Heart right ventricle (tissue), 16 donors: ENCODE data around the gene TMEM242. TPM values are rescaled to one million over a fixed set of nuclear protein-coding genes. Genes with fewer than 3 reads are reported as not detected.
"Not testable (repeated sequence)": the region's sequence is repeated elsewhere in the genome, so short reads cannot be mapped to it uniquely, and the experiment has no call there.

Experiments used
- ATAC-seq, 8 donors: fragments of 200-7000 bp; cut with Tn5 transposase; one replicate each; pipeline ENCODE4 v1.9.1; 2020; ENCODE audit warnings: mild to moderate bottlenecking in 8 of 8, moderate library complexity in 8 of 8, moderate number of reproducible peaks in 1 of 8
- DNase-seq, 2 donors: peaks; one replicate each; pipeline ENCODE4 v3.0.0-alpha.2; 2020
- H3K27ac ChIP-seq, 10 donors: fragments of 200-600 bp; sonication (generic) in 2 of 10; one replicate each; pipeline versions ENCODE4 v1.5.0 to v1.8.0; 2020 to 2022; ENCODE audit warnings: mild to moderate bottlenecking in 3 of 10
- H3K27me3 ChIP-seq, 7 donors: fragments of 200-600 bp; one replicate each; pipeline ENCODE4 v1.8.0; 2021 to 2022; ENCODE audit warnings: mild to moderate bottlenecking in 2 of 7
- H3K36me3 ChIP-seq, 9 donors: fragments of 200-600 bp; sonication (generic) in 1 of 9; one replicate each; pipeline versions ENCODE4 v1.5.0 to v1.8.0; 2020 to 2022; ENCODE audit warnings: mild to moderate bottlenecking in 2 of 9
- H3K4me1 ChIP-seq, 9 donors: fragments of 200-600 bp; sonication (generic) in 1 of 9; one replicate each; pipeline versions ENCODE4 v1.5.0 to v1.8.0; 2020 to 2022; ENCODE audit warnings: mild to moderate bottlenecking in 4 of 9
- H3K4me3 ChIP-seq, 10 donors: fragments of 200-600 bp; sonication (generic) in 2 of 10; one replicate each; pipeline versions ENCODE4 v1.5.0 to v1.8.0; 2020 to 2022; ENCODE audit warnings: mild to moderate bottlenecking in 7 of 10, moderate library complexity in 2 of 10
- H3K9me3 ChIP-seq, 11 donors: fragments of 200-600 bp in 10 of 11; sonication (generic) in 2 of 11; one replicate each; pipeline versions ENCODE4 v1.5.0 to v1.8.0; 2013 to 2022; ENCODE audit warnings: mild to moderate bottlenecking in 2 of 11, control low read depth in 1 of 11, moderate library complexity in 1 of 11
- CTCF ChIP-seq, 9 donors: fragments of 200-600 bp; sonication (generic) in 2 of 9; IDR thresholded peaks; one replicate each; pipeline versions ENCODE4 v1.5.0 to v1.8.0; 2021 to 2022; ENCODE audit warnings: antibody characterized with exemption in 9 of 9, mild to moderate bottlenecking in 5 of 9, moderate library complexity in 1 of 9
- WGBS, 2 donors: extraction: QIAGEN DNeasy Blood & Tissue Kit; methylation state at CpG; one replicate each; pipeline ENCODE4 v1.1.7; 2013; ENCODE audit warnings: inconsistent platforms in 1 of 2; 5-methylcytosine and 5-hydroxymethylcytosine counted together
- intact Hi-C, 10 donors: fragments of 100-400 bp; cut with DNase I; formaldehyde crosslinking; loops; one replicate each; pipeline versions ENCODE4 v1.11.1 to v1.14.2; 2022
- polyA plus RNA-seq, 2 donors: library from polyadenylated mRNA; stranded (reverse); fragments of 200-250 nt; gene quantifications; one replicate each; pipeline ENCODE4 v1.2.3, GENCODE V29; 2013
- total RNA-seq, 10 donors: library from RNA; stranded (reverse); fragmentation: NEBNext Ultra II Directional in 3 of 10; extraction: Animal tissue kit (Norgen Biotek cat#: 25700) in 3 of 10; gene quantifications; one replicate each; pipeline versions ENCODE4 v1.2.1 to v1.2.4, GENCODE V29; 2021 to 2023
- donor health status: Arrhythmogenic right ventricular cardiomyopathy.
- donor health status: ischemic (EF 13 %, LVEDD 7.1; RV severe dilation, severe dysfunction).
- donor health status: healthy with polysubstance abuse.
- donor health status: DM: no; HTN: yes; CAD: no.
- donor health status: DM: no; HTN: no; CAD: no.
- donor health status: ischemic (EF 25% LVEDD 6.9; RV normal size, moderate dysfunction).
- donor health status: ischemic (EF 25% LVEDD 5.7; RV mildly dilated, moderate dysfunction).
- donor health status: healthy.
- donor health status: DM: yes; HTN: yes; CAD: no.
- donor health status: Ischemic cardiomyopathy.
- donor health status: ischemic (EF 35%, LVEDD 5.7; RV mildly dilated, moderate dysfunction).
- donor health status: nonischemic (EF 11% LVEDD 7.7; RV severe dilation, severe dysfunction).
- donor health status: DM: yes; HTN: yes; CAD: no.
- donor health status: PGD.
- donor health status: ischemic (EF 29% LVEDD 5.4; RV normal size, mild dysfunction).
- donor health status: nonischemic (EF 23%, LVEDD 6.1; RV moderate dilation, normal function).

Gene TMEM242
- total and polyA plus RNA-seq, 12 donors = 8.9 to 18.7 (median 16.2) TPM

- Histone ChIP-seq H3K27me3 (no peaks in the 10 kb centered on the region), H3K9me3 (no peaks in the 10 kb centered on the region), H3K4me3 (no peak overlapping the region), H3K36me3 (peaks cover 0 to 46% (median 8%) of the 10 kb centered on the region in 9 donors), H3K4me1 (peaks cover 0 to 45% (median 22%) of the 10 kb centered on the region in 9 donors), H3K27ac (no peak overlapping the region)
- DNase-seq (no peak), ATAC-seq (no peak)
- intact Hi-C loops = loop anchor here in 6 of 10 donors (5.0 to 10.0 kb wide), 6 partner anchors 262 to 752 kb away; no protein-coding TSS in a partner anchor
- no peak for TF ChIP-seq CTCF (IDR thresholded peaks at IDR 0.05)
- 71 to 73% methylated on average over 9 of the region's 9 CpGs for WGBS, 2 donors
These were observed 10.6 kb downstream of the TMEM242 start for GRCh38 chr6:157312757-157313156.

DNA sequence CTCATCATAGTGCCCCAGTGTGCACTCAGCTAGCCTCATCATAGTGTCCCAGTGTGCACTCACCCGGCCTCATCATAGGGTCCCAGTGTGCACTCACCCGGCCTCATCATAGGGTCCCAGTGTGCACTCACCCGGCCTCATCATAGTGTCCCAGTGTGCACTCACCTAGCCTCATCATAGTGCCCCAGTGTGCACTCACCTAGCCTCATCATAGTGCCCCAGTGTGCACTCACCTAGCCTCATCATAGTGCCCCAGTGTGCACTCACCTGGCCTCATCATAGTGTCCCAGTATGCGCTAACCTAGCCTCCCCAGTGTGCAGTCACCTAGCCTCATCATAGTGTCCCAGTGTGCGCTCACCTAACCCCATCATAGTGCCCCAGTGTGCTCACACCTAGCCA, 12.6 kb downstream of the TMEM242 start:
- peak in 5 of 8 donors; percentile 19 to 67 (median 23) for ATAC-seq
- WGBS, 2 donors = 81 to 82% methylated on average over 5 of the region's 5 CpGs
- not testable (repeated sequence) for H3K27ac ChIP-seq, DNase-seq, H3K9me3 ChIP-seq, H3K27me3 ChIP-seq, H3K4me3 ChIP-seq
- intact Hi-C loops = loop anchor here in 6 of 10 donors (5.0 to 10.0 kb wide), 6 partner anchors 264 to 754 kb away; no protein-coding TSS in a partner anchor
- Histone ChIP-seq H3K36me3 (peaks cover 0 to 30% (median 4%) of the 10 kb centered on the region in 9 donors), H3K4me1 (peaks cover 0 to 43% (median 25%) of the 10 kb centered on the region in 9 donors)

GRCh38 chr6:157307661-157308060, 15.7 kb downstream of the TMEM242 start:
- H3K9me3 ChIP-seq = no peaks in the 10 kb centered on the region
- WGBS, 2 donors = 84 to 91% methylated on average over 5 of the region's 5 CpGs
- H3K4me3 ChIP-seq = no peak overlapping the region
- H3K27me3 ChIP-seq = no peaks in the 10 kb centered on the region
- no peak for TF ChIP-seq CTCF (IDR thresholded peaks at IDR 0.05)
- intact Hi-C loops = no loop called here
- H3K36me3 ChIP-seq = peaks cover 0 to 6% (median 0%) of the 10 kb centered on the region in 9 donors
- DNase-seq = no peak
- peaks cover 0 to 67% (median 37%) of the 10 kb centered on the region in 9 donors for H3K4me1 ChIP-seq
- ATAC-seq = no peak
- no peak overlapping the region for H3K27ac ChIP-seq

- Histone ChIP-seq H3K27me3 (no peaks in the 10 kb centered on the region), H3K9me3 (no peaks in the 10 kb centered on the region), H3K4me3 (peak overlapping the region in 7 of 10 donors; percentile 3 to 38 (median 18)), H3K36me3 (no peaks in the 10 kb centered on the region), H3K27ac (peak overlapping the region in 9 of 10 donors; percentile 32 to 77 (median 63)), H3K4me1 (peaks cover 0 to 69% (median 44%) of the 10 kb centered on the region in 9 donors)
- no peak for DNase-seq
- intact Hi-C loops = no loop called here
- TF ChIP-seq CTCF (IDR thresholded peaks at IDR 0.05) = no peak
- 66 to 68% methylated on average over 9 of the region's 9 CpGs for WGBS, 2 donors
- ATAC-seq = peak in 6 of 8 donors; percentile 16 to 60 (median 32)
These were observed 17.4 kb downstream of the TMEM242 start for GRCh38 chr6:157305670-157306653.
